Gastroesophageal sphincter (tissue), 4 donors: ENCODE measurements around the gene TMPRSS4. TPM values are rescaled to one million over a fixed set of nuclear protein-coding genes. Genes with fewer than 3 reads are reported as not detected.

Experiments used
- ATAC-seq: fragments of 150-250 bp; one replicate; pipeline ENCODE4 v1.9.1; 2016; ENCODE audit warnings: mild to moderate bottlenecking, moderate library complexity
- H3K27ac ChIP-seq, 4 donors: fragments of 200-600 bp; sonication (generic) in 3 of 4; 1 replicate in 3 of 4; 2 replicates in 1 of 4; pipeline ENCODE4 v1.5.1; 2016 to 2019
- H3K27me3 ChIP-seq: fragments of 200-600 bp; sonication (generic); one replicate; pipeline ENCODE4 v1.5.1; 2019
- H3K36me3 ChIP-seq, 2 donors: fragments of 200-600 bp; sonication (generic); one replicate each; pipeline ENCODE4 v1.5.1; 2019; ENCODE audit warnings: control low read depth in 1 of 2
- H3K4me1 ChIP-seq, 3 donors: fragments of 200-600 bp; sonication (generic); 1 replicate in 2 of 3; 2 replicates in 1 of 3; pipeline ENCODE4 v1.5.1; 2016 to 2019; ENCODE audit warnings: control low read depth in 2 of 3
- H3K4me3 ChIP-seq, 2 donors: fragments of 200-600 bp; sonication (generic); one replicate each; pipeline ENCODE4 v1.5.1; 2019; ENCODE audit warnings: mild to moderate bottlenecking in 1 of 2, moderate library complexity in 1 of 2
- H3K9me3 ChIP-seq, 3 donors: fragments of 200-600 bp; sonication (generic); one replicate each; pipeline ENCODE4 v1.5.1; 2017 to 2019; ENCODE audit warnings: control low read depth in 2 of 3
- EP300 ChIP-seq: sonication (generic); formaldehyde crosslinking; IDR thresholded peaks from one replicate; pipeline ENCODE4 v1.6.1; 2017; ENCODE audit warnings: antibody characterized with exemption, mild to moderate bottlenecking
- POLR2A ChIP-seq, 2 donors: fragments of 450-650 bp; IDR thresholded peaks; one replicate each; pipeline ENCODE4 v1.6.1; 2017; ENCODE audit warnings: antibody characterized with exemption in 2 of 2, mild to moderate bottlenecking in 2 of 2, moderate library complexity in 1 of 2
- POLR2AphosphoS5 ChIP-seq: sonication (generic); formaldehyde crosslinking; IDR thresholded peaks from one replicate; pipeline ENCODE4 v1.6.1; 2017; ENCODE audit warnings: antibody characterized with exemption
- WGBS, 2 donors: methylation state at CpG; one replicate each; pipeline ENCODE4 v1.1.5; 2018; ENCODE audit warnings: low coverage in 1 of 2; 5-methylcytosine and 5-hydroxymethylcytosine counted together
- total RNA-seq, 4 donors: library from RNA; depleted of rRNA; stranded (reverse); fragments of >200 nt; gene quantifications; one replicate each; pipeline ENCODE4 v1.1.0, GENCODE V29; 2016
- TF ChIP-seq, protein P1 (sequence below), 4 experiments: fragments of 200-600 bp in 2 of 4; fragments of 450-650 bp in 2 of 4; sonication (generic) in 1 of 4; IDR thresholded peaks; one replicate each; pipeline ENCODE4 v1.5.1; 2017 to 2019; ENCODE audit warnings: antibody characterized with exemption in 4 of 4, mild to moderate bottlenecking in 2 of 4, moderate library complexity in 2 of 4

TMPRSS4 gene
- total RNA-seq, 4 donors from 2014 or later, result 0.23 to 11.1 (median 0.78) TPM; not detected in 1

DNA sequence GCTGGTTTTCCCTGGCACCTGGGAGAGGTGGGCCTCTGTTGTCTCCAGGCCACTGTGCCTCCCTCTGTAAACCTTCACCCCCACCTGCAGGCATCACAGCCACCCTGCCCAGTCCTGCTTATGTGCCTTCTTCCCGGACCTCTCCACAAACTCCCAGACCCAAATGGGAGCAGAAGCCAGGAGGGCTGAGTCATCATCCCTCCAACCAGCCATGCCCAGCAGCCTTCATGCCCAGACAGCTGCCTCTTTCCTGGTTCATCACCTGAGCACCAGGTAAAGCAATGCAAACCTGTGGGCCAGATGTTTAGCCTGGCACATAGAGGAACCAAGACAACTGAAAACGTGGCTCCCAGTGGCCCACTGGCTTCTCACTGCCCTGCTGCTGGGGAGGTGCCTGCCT is 2.1 kb upstream of the TMPRSS4 start:
- TF ChIP-seq, protein P1, sequence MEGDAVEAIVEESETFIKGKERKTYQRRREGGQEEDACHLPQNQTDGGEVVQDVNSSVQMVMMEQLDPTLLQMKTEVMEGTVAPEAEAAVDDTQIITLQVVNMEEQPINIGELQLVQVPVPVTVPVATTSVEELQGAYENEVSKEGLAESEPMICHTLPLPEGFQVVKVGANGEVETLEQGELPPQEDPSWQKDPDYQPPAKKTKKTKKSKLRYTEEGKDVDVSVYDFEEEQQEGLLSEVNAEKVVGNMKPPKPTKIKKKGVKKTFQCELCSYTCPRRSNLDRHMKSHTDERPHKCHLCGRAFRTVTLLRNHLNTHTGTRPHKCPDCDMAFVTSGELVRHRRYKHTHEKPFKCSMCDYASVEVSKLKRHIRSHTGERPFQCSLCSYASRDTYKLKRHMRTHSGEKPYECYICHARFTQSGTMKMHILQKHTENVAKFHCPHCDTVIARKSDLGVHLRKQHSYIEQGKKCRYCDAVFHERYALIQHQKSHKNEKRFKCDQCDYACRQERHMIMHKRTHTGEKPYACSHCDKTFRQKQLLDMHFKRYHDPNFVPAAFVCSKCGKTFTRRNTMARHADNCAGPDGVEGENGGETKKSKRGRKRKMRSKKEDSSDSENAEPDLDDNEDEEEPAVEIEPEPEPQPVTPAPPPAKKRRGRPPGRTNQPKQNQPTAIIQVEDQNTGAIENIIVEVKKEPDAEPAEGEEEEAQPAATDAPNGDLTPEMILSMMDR (IDR thresholded peaks at IDR 0.05), result no peak
- Histone ChIP-seq H3K36me3 (no peaks in the 10 kb centered on the region), H3K9me3 (no peaks in the 10 kb centered on the region), H3K4me1 (no peaks in the 10 kb centered on the region), H3K4me3 (no peak overlapping the region), H3K27ac (no peak overlapping the region), H3K27me3 (peaks cover 46% of the 10 kb centered on the region)
- no peak for ATAC-seq
- no CpG with 5 or more reads among the region's 2 CpGs for WGBS, 2 donors

DNA sequence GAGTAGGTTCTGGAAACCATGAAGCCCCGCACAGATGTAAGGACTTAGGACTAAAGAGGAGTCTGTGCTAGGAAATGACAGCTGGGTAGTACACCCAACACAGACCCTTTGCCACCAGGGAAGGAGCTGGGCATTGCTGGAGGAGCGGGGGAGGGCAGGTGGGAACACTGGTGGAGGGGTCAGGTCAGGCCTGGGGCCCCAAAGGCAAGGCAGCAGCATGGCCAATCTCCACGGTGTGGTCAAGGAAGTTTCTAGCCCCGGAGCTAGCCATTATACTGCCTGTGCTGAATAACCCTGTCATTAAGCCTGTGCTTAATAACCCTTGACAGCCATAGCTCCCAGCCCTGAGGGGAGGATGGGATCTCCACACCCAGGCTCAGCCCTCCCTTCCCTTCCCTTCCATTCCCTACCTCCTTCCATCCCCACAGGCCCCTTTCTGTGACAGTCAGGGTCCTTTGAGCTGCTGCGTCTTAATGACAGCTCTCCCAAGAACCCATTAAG is 2.1 kb downstream of the TMPRSS4 start:
- Histone ChIP-seq H3K27ac (no peak overlapping the region), H3K4me3 (no peak overlapping the region), H3K4me1 (peaks cover 0 to 10% (median 1%) of the 10 kb centered on the region in 3 donors), H3K9me3 (no peaks in the 10 kb centered on the region), H3K36me3 (no peaks in the 10 kb centered on the region), H3K27me3 (peaks cover 43% of the 10 kb centered on the region)
- WGBS, 2 donors, result 51 to 100% methylated on average over 1 to 4 of the region's 5 CpGs
- ATAC-seq, result no peak
- TF ChIP-seq POLR2AphosphoS5, result no peak
- TF ChIP-seq EP300, result no peak
- TF ChIP-seq POLR2A (IDR thresholded peaks at IDR 0.05), result no peak
- TF ChIP-seq, protein P1 (IDR thresholded peaks at IDR 0.05), result no peak

DNA sequence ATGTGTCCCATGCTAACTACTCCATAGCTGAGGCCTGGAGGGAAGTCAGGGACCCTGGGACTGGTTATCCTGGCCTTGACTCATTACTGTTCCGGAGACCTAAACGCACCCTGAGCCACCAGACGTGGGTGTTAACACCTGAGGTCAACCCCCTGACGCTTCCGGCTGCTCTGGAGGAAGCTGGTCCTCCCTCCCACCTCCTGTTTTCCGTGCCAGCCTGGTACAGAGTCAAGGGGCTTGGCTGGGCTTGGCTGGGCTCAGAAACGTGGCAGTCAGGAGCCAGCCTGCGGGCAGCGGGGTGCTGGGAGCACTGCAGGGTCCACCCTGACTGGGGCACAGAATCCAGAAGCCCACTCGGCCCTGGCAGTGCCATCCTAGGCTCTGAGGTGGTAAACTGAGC is 2.6 kb downstream of the TMPRSS4 start:
- Histone ChIP-seq H3K27ac (no peak overlapping the region), H3K4me1 (peaks cover 0 to 14% (median 5%) of the 10 kb centered on the region in 3 donors), H3K27me3 (peaks cover 43% of the 10 kb centered on the region), H3K36me3 (no peaks in the 10 kb centered on the region), H3K4me3 (no peak overlapping the region), H3K9me3 (no peaks in the 10 kb centered on the region)
- ATAC-seq, result no peak
- TF ChIP-seq POLR2AphosphoS5 (no peak), EP300 (no peak), POLR2A (IDR thresholded peaks at IDR 0.05) (no peak)
- TF ChIP-seq, protein P1 (IDR thresholded peaks at IDR 0.05), result no peak
- WGBS, 2 donors, result 80% methylated on average over 1 of the region's 10 CpGs; no CpG with 5 or more reads in 1 of the 2 donors

DNA sequence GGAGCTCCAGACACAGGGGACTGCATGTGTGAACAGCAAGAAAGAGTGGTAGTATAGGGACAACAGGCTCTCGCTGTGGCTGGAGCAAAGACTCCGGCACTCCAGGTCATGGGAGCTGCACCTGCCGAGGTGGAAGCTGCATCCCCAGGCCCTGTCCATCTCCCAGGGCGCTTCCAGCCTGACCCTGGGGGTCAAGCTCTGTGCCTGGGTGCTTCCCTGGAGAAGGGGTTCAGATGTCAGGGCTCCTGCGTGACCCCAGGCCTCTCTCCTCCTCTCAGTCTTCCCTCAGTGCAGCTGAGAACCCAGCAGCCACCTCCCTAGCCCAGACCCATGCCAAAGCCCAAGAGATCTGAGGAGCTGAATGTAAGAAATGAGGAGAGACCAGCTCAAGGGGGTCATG is 3.4 kb downstream of the TMPRSS4 start:
- TF ChIP-seq, protein P1 (IDR thresholded peaks at IDR 0.05), result no peak
- TF ChIP-seq POLR2A (IDR thresholded peaks at IDR 0.05), result no peak
- ATAC-seq, result no peak
- 83 to 100% methylated on average over 1 to 3 of the region's 5 CpGs for WGBS, 2 donors
- no peak overlapping the region for H3K27ac ChIP-seq
- peaks cover 40% of the 10 kb centered on the region for H3K27me3 ChIP-seq
- peaks cover 0 to 14% (median 5%) of the 10 kb centered on the region in 3 donors for H3K4me1 ChIP-seq
- no peaks in the 10 kb centered on the region for H3K9me3 ChIP-seq
- H3K36me3 ChIP-seq, result no peaks in the 10 kb centered on the region
- no peak overlapping the region for H3K4me3 ChIP-seq

DNA sequence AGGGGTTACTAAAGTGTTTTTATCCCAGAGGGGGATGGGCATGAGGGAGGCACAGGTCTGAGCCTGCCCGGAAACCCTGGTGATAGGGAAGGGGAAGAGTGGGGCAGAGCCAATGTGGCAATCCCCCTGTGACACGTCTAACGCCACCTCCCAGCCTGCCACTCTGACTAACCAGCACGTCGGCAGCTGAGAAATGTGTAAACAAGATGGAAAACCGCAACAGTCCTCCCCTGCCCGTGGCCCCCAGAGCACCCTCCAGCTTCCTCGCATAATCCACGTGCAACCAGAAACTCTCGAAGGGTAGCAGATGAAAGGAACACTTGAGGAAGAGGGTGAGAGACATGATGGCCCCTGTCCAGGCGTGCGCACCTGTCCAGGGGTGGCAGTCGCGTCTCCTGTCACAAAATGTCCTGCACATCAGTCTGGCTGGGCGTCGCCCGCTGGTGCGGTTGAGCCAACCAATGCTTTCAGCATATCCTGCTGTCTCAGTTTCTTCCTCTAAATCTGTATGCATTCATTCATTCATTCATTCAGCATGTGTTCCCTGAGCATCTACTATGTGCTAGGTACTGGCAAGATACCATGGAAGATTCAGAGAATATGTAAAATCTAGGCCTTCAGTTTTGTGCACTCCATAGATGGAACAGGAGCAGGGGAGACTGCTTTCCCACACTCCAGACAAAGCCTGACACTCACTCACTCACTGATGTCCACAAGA is 4.5 kb downstream of the TMPRSS4 start:
- no peak overlapping the region for H3K27ac ChIP-seq
- TF ChIP-seq, protein P1 (IDR thresholded peaks at IDR 0.05), result no peak
- TF ChIP-seq POLR2A (IDR thresholded peaks at IDR 0.05) (no peak), EP300 (no peak), POLR2AphosphoS5 (no peak)
- ATAC-seq, result no peak
- H3K4me3 ChIP-seq, result no peak overlapping the region
- H3K36me3 ChIP-seq, result no peaks in the 10 kb centered on the region
- no peaks in the 10 kb centered on the region for H3K9me3 ChIP-seq
- H3K27me3 ChIP-seq, result peaks cover 34% of the 10 kb centered on the region
- 72 to 77% methylated on average over 16 of the region's 18 CpGs for WGBS, 2 donors
- peaks cover 0 to 14% (median 5%) of the 10 kb centered on the region in 3 donors for H3K4me1 ChIP-seq
